ENCODE results near the gene SCN10A. TPM values are rescaled to one million over a fixed set of nuclear protein-coding genes. Genes with fewer than 3 reads are reported as not detected.

The SCN10A gene
- total RNA-seq, 1 donor from 2014 or later = not detected

GRCh38 chr3:38829404-38829803 lies 13.4 kb upstream of the SCN10A start:
- ChIA-PET CTCF (no interaction called here), POLR2A (no interaction called here)
- no peaks in the 10 kb centered on the region for H3K9me3 Mint-ChIP-seq
- no peak overlapping the region for H3K4me3 Mint-ChIP-seq
- ATAC-seq (ENCODE audit: low read depth) (no peak), DNase-seq (no peak)
- H3K36me3 Mint-ChIP-seq (ENCODE audit: low read depth) = no peaks in the 10 kb centered on the region
- peaks cover 2% of the 10 kb centered on the region for H3K27me3 Mint-ChIP-seq
- no peak for TF ChIP-seq CTCF (IDR thresholded peaks at IDR 0.05)
- H3K27ac Mint-ChIP-seq = no peak overlapping the region
- no peaks in the 10 kb centered on the region for H3K4me1 Mint-ChIP-seq
- intact Hi-C loops (cut with micrococcal nuclease) = no loop called here

GRCh38 chr3:38828681-38829080 lies 12.7 kb upstream of the SCN10A start:
- Mint-ChIP-seq H3K27me3 (peaks cover 2% of the 10 kb centered on the region), H3K4me1 (no peaks in the 10 kb centered on the region), H3K9me3 (no peaks in the 10 kb centered on the region), H3K36me3 (ENCODE audit: low read depth) (no peaks in the 10 kb centered on the region), H3K4me3 (no peak overlapping the region), H3K27ac (no peak overlapping the region)
- no peak for TF ChIP-seq CTCF (IDR thresholded peaks at IDR 0.05)
- ChIA-PET CTCF (no interaction called here), POLR2A (no interaction called here)
- ATAC-seq (ENCODE audit: low read depth) = no peak
- intact Hi-C loops (cut with micrococcal nuclease) = no loop called here
- DNase-seq = no peak

GRCh38 chr3:38827791-38828190 lies 11.8 kb upstream of the SCN10A start:
- no peak for DNase-seq
- ChIA-PET CTCF (no interaction called here), POLR2A (no interaction called here)
- TF ChIP-seq CTCF (IDR thresholded peaks at IDR 0.05) = no peak
- intact Hi-C loops (cut with micrococcal nuclease) = no loop called here
- Mint-ChIP-seq H3K36me3 (ENCODE audit: low read depth) (no peaks in the 10 kb centered on the region), H3K27me3 (no peaks in the 10 kb centered on the region), H3K4me3 (no peak overlapping the region), H3K4me1 (no peaks in the 10 kb centered on the region), H3K27ac (no peak overlapping the region), H3K9me3 (no peaks in the 10 kb centered on the region)
- ATAC-seq (ENCODE audit: low read depth) = no peak

- POLR2A ChIA-PET = no interaction called here
- H3K9me3 Mint-ChIP-seq = no peaks in the 10 kb centered on the region
- no peak overlapping the region for H3K27ac Mint-ChIP-seq
- no peaks in the 10 kb centered on the region for H3K4me1 Mint-ChIP-seq
- no peak for DNase-seq
- ATAC-seq (ENCODE audit: low read depth) = no peak
- no peak overlapping the region for H3K4me3 Mint-ChIP-seq
- no peaks in the 10 kb centered on the region for H3K36me3 Mint-ChIP-seq (ENCODE audit: low read depth)
- intact Hi-C loops (cut with micrococcal nuclease) = no loop called here
- CTCF ChIA-PET = no interaction called here
- H3K27me3 Mint-ChIP-seq = peaks cover 2% of the 10 kb centered on the region
- no peak for TF ChIP-seq CTCF (IDR thresholded peaks at IDR 0.05)
Observed at GRCh38 chr3:38826001-38826400, 10.0 kb upstream of the SCN10A start.

GRCh38 chr3:38824349-38824748 lies 8.3 kb upstream of the SCN10A start:
- intact Hi-C loops (cut with micrococcal nuclease) = no loop called here
- Mint-ChIP-seq H3K36me3 (ENCODE audit: low read depth) (no peaks in the 10 kb centered on the region), H3K27me3 (peaks cover 2% of the 10 kb centered on the region), H3K4me1 (no peaks in the 10 kb centered on the region), H3K9me3 (no peaks in the 10 kb centered on the region), H3K4me3 (no peak overlapping the region), H3K27ac (no peak overlapping the region)
- ATAC-seq (ENCODE audit: low read depth) (no peak), DNase-seq (no peak)
- no peak for TF ChIP-seq CTCF (IDR thresholded peaks at IDR 0.05)
- ChIA-PET CTCF (no interaction called here), POLR2A (no interaction called here)
